ENCODE results near the gene UBE3A.

UBE3A gene

DNA sequence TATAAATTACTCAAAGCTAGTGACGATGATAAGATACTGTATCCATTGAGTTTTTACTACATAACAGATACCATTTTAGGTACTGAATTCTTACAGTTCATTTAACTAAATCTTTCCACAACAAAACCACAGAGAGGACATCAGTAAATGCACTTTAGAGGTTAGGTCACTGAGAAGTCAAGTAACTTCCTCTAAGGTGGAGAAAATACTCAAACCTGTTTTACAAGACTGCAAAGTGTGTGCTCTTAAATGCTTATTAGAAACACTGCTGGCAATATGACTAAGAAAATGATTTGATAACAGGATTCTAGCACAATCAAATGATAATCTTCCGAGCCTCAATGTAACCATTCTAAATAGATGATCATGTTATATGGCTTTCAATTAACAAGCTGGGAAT, 99.4 kb downstream of the UBE3A start:
- intact Hi-C loops (cut with DNase I; ENCODE audit: low total_unique reads), result no loop called here

DNA sequence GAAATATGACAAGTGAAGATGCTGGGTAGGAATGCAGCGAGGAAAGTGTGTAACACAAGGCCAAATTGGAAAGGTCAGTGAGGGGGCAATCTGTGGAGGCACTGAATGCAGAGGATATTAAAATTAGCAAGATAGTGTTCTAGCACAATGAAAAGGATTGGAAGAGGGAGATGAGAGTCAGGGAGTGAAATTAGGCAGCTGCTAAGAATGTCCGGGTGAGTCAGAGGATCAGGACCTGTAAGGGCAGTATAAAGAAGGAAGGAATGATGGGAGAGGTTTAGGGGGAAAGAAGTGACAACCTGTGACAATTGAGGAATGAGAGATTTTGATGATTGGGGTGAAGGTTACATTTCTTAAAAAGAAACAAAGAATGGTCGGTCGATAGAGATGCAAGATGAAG, 103.5 kb downstream of the UBE3A start:
- TF ChIP-seq, protein P1, sequence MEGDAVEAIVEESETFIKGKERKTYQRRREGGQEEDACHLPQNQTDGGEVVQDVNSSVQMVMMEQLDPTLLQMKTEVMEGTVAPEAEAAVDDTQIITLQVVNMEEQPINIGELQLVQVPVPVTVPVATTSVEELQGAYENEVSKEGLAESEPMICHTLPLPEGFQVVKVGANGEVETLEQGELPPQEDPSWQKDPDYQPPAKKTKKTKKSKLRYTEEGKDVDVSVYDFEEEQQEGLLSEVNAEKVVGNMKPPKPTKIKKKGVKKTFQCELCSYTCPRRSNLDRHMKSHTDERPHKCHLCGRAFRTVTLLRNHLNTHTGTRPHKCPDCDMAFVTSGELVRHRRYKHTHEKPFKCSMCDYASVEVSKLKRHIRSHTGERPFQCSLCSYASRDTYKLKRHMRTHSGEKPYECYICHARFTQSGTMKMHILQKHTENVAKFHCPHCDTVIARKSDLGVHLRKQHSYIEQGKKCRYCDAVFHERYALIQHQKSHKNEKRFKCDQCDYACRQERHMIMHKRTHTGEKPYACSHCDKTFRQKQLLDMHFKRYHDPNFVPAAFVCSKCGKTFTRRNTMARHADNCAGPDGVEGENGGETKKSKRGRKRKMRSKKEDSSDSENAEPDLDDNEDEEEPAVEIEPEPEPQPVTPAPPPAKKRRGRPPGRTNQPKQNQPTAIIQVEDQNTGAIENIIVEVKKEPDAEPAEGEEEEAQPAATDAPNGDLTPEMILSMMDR (IDR thresholded peaks at IDR 0.05), result no peak
- intact Hi-C loops (cut with DNase I; ENCODE audit: low total_unique reads), result no loop called here
- Histone ChIP-seq H3K36me3 (peaks cover 47 to 60% (median 55%) of the 10 kb centered on the region in 3 donors), H3K27ac (no peak overlapping the region), H3K4me1 (no peaks in the 10 kb centered on the region), H3K4me3 (no peak overlapping the region), H3K9me3 (peaks cover 0 to 4% (median 0%) of the 10 kb centered on the region in 3 donors), H3K27me3 (no peaks in the 10 kb centered on the region)
- no peak for DNase-seq

More for the DNA sequence above, 99.4 kb downstream of the UBE3A start:
- H3K27ac ChIP-seq, result no peak overlapping the region
- DNase-seq, result no peak
- H3K4me3 ChIP-seq, result no peak overlapping the region
- H3K27me3 ChIP-seq, result no peaks in the 10 kb centered on the region
- H3K36me3 ChIP-seq, result peaks cover 47 to 78% (median 60%) of the 10 kb centered on the region in 3 donors
- peaks cover 0 to under 1% (median 0%) of the 10 kb centered on the region in 3 donors for H3K9me3 ChIP-seq
- TF ChIP-seq, protein P1 (IDR thresholded peaks at IDR 0.05), result no peak
- no peaks in the 10 kb centered on the region for H3K4me1 ChIP-seq

DNA sequence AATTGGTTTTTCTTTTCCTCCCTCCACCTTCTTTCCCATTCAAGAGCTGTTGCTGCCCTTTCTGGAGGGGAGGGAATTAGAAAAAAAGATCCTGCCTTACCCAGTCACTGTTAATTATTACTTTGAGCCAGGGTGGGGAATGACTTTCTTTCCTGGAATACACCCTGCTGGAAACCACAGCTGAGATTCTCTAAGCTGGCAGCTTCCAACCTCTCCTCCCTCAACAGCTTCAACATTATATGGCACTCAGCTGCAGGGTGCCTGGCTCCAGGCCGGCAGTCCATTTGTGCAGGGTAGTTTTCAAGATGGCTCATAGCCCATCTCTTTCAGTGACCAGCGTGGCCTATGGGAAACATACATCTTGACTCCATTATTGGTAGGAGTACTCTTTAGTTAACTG, 105.8 kb downstream of the UBE3A start:
- no peak overlapping the region for H3K4me3 ChIP-seq
- no peaks in the 10 kb centered on the region for H3K4me1 ChIP-seq
- intact Hi-C loops (cut with DNase I; ENCODE audit: low total_unique reads), result no loop called here
- TF ChIP-seq, protein P1 (IDR thresholded peaks at IDR 0.05), result no peak
- H3K9me3 ChIP-seq, result peaks cover 0 to 4% (median 0%) of the 10 kb centered on the region in 3 donors
- DNase-seq, result no peak
- no peaks in the 10 kb centered on the region for H3K27me3 ChIP-seq
- H3K36me3 ChIP-seq, result peaks cover 25 to 42% (median 38%) of the 10 kb centered on the region in 3 donors
- no peak overlapping the region for H3K27ac ChIP-seq

DNA sequence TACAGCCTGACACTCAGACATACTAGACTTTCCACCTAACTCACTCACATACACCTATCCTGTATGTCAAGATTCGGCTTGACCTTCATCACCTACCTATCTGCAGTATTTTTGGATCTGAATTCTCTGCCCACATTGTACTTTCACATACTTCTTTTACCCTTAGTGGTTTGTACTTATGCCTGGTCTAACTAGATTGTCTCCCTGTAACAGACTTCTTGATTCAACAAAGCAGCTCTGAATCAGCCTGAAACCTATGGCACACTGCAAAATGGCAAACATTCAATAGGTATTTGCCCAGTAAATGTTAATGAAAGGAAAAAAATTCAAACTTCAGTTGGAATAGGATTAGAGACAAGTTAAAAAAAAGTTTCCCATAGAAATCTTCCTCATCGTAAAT, 106.5 kb downstream of the UBE3A start:
- H3K9me3 ChIP-seq, result peaks cover 0 to 4% (median 0%) of the 10 kb centered on the region in 3 donors
- TF ChIP-seq, protein P1 (IDR thresholded peaks at IDR 0.05), result no peak
- intact Hi-C loops (cut with DNase I; ENCODE audit: low total_unique reads), result no loop called here
- H3K27ac ChIP-seq, result no peak overlapping the region
- H3K36me3 ChIP-seq, result peaks cover 18 to 34% (median 30%) of the 10 kb centered on the region in 3 donors
- H3K27me3 ChIP-seq, result no peaks in the 10 kb centered on the region
- no peak for DNase-seq
- H3K4me1 ChIP-seq, result no peaks in the 10 kb centered on the region
- no peak overlapping the region for H3K4me3 ChIP-seq

DNA sequence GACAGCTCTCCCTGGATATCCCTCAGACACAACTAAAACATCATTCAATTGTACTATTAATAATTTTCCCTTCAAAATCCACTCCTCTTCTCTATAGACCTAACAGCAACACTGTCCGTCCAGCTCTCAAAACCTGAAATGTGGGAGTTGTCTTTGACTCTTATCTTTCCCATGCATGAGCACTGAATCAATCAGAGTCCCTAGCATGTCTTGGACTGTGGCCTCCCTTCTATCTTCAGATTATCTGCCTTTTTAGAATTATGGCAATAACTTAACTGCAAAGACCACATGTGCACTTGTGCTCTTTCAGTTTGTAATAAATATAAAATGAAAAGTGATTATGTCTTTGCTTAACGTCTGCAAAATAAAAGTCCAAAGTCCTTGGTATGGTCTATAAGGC, 107.0 kb downstream of the UBE3A start:
- Histone ChIP-seq H3K27me3 (no peaks in the 10 kb centered on the region), H3K27ac (no peak overlapping the region), H3K4me3 (no peak overlapping the region), H3K36me3 (peaks cover 14 to 30% (median 26%) of the 10 kb centered on the region in 3 donors), H3K4me1 (no peaks in the 10 kb centered on the region), H3K9me3 (peaks cover 0 to 4% (median 0%) of the 10 kb centered on the region in 3 donors)
- intact Hi-C loops (cut with DNase I; ENCODE audit: low total_unique reads), result no loop called here
- DNase-seq, result no peak
- TF ChIP-seq, protein P1 (IDR thresholded peaks at IDR 0.05), result no peak

DNA sequence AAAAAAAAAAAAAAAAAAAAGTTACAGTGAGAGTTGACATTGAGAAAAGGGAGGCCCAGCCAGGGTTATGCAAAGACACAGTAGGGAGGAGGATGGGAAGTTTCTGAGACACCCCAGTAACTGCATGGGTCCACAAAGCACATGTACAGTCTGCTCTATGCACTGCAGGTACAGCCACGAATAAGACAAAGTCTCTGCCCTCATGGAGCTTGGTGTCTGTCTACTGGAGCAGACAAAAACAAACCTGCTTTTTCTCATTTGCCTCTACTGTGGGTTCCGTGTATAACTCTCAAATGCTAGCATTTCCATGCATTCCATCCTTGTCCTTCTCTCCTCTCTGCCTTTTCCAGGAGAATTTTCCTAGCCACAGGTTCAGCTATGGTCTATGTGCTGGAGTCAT, 107.4 kb downstream of the UBE3A start:
- H3K36me3 ChIP-seq, result peaks cover 13 to 28% (median 21%) of the 10 kb centered on the region in 3 donors
- TF ChIP-seq, protein P1 (IDR thresholded peaks at IDR 0.05), result no peak
- peaks cover 0 to 4% (median 0%) of the 10 kb centered on the region in 3 donors for H3K9me3 ChIP-seq
- H3K4me1 ChIP-seq, result no peaks in the 10 kb centered on the region
- no peaks in the 10 kb centered on the region for H3K27me3 ChIP-seq
- DNase-seq, result no peak
- no peak overlapping the region for H3K4me3 ChIP-seq
- intact Hi-C loops (cut with DNase I; ENCODE audit: low total_unique reads), result no loop called here
- H3K27ac ChIP-seq, result no peak overlapping the region
